Fibroblast of lung (primary cell): ENCODE measurements around the gene SYTL4.

Experiments used
- EZH2 ChIP-seq: IDR thresholded peaks from 2 replicates; pipeline ENCODE4 v1.5.1; 2012; ENCODE audit warnings: low read length, control low read depth, mild to moderate bottlenecking; ENCODE audit errors: missing control alignments
- TF ChIP-seq, protein P1 (sequence below), 2 donors: IDR thresholded peaks in 1 of 2; conservative IDR thresholded peaks in 1 of 2; 1 replicate in 1 of 2; 2 replicates in 1 of 2; pipeline ENCODE4 v1.5.1; 2011 to 2012; ENCODE audit warnings: low read length in 2 of 2, control low read depth in 1 of 2, inconsistent platforms in 1 of 2, low read depth in 1 of 2, mild to moderate bottlenecking in 1 of 2

DNA sequence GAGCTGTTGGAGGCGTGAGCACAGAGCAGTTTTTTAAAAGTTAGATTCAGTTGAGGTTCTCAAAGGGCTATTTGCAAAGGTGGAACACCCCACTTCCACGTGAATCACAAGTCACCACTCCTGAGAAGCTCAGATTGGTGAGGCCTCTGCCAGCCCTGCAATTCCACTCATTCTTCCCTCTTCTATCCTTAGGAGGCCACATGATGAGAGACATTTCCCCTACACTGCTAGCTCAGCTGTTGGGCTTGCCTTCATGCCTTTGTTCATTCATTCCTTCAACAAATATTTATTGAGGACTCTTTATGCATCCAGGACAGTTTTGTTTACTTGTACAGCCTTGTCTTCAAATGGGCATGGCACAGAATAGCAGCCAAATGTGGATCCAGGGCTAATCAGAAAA is 84.2 kb downstream of the SYTL4 start:
- TF ChIP-seq, protein P1, sequence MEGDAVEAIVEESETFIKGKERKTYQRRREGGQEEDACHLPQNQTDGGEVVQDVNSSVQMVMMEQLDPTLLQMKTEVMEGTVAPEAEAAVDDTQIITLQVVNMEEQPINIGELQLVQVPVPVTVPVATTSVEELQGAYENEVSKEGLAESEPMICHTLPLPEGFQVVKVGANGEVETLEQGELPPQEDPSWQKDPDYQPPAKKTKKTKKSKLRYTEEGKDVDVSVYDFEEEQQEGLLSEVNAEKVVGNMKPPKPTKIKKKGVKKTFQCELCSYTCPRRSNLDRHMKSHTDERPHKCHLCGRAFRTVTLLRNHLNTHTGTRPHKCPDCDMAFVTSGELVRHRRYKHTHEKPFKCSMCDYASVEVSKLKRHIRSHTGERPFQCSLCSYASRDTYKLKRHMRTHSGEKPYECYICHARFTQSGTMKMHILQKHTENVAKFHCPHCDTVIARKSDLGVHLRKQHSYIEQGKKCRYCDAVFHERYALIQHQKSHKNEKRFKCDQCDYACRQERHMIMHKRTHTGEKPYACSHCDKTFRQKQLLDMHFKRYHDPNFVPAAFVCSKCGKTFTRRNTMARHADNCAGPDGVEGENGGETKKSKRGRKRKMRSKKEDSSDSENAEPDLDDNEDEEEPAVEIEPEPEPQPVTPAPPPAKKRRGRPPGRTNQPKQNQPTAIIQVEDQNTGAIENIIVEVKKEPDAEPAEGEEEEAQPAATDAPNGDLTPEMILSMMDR (conservative IDR thresholded peaks at IDR 0.05 in 1 of 2, IDR thresholded peaks at IDR 0.05 in 1 of 2; ENCODE audit: low read depth in 1 of 2, low read length in 2 of 2), result no peak
- TF ChIP-seq EZH2, result no peak
